AG09309 (cell line): Measurements from ENCODE around the gene CCL17.

Experiments
- DNase-seq: peaks from one replicate; pipeline ENCODE4 v3.0.0-alpha.2; 2010; ENCODE audit warnings: low read depth
- H3K4me3 ChIP-seq: 2 replicates; pipeline ENCODE4 v1.5.1; 2011; ENCODE audit warnings: mild to moderate bottlenecking, low read depth, low read length, moderate library complexity; ENCODE audit not compliant: control insufficient read depth
- CTCF ChIP-seq: IDR thresholded peaks from 2 replicates; pipeline ENCODE4 v1.5.1; 2011; ENCODE audit warnings: mild to moderate bottlenecking, low read depth, low read length, inconsistent platforms; ENCODE audit not compliant: insufficient read depth, control insufficient read depth; ENCODE audit errors: missing control alignments

CCL17 gene

GRCh38 chr16:57462978-57463362 is 58.4 kb downstream of the CCL17 start:
- DNase-seq = no peak
- H3K4me3 ChIP-seq = peak overlapping the region; percentile 85
- TF ChIP-seq CTCF = no peak

- TF ChIP-seq CTCF = no peak
- no peak overlapping the region for H3K4me3 ChIP-seq
- DNase-seq = no peak
These were observed 60.0 kb downstream of the CCL17 start for GRCh38 chr16:57464523-57464922.
